ENCODE measurements around the gene SEZ6. TPM values are rescaled to one million over a fixed set of nuclear protein-coding genes. Genes with fewer than 3 reads are reported as not detected.
A peak's percentile ranks its signal among the peaks of the same experiment; 100 is the strongest.

SEZ6 gene
- total and polyA plus RNA-seq, 4 donors: 0.07 to 0.54 (median 0.18) TPM; not detected in 1

DNA sequence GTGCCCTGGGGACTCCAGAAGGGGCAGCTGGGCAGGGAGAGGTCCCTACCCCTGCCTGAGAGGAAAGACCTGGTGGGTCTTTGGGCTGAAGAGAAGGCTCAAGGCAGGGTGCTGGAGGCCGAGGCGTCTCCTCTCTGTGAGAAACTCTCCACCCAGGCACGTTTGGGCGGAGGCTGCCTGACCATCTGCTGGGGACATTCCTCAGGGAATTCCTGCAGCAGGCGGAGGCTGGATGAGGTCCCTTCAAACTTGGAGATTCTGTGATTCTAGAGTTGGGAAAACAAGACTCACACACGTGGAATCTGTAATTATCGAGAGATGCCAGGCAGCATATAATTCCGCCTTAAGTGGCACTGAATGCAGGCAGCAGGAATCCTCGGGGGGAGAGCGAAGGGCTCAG is 33.4 kb downstream of the SEZ6 start:
- TF ChIP-seq, protein P1, sequence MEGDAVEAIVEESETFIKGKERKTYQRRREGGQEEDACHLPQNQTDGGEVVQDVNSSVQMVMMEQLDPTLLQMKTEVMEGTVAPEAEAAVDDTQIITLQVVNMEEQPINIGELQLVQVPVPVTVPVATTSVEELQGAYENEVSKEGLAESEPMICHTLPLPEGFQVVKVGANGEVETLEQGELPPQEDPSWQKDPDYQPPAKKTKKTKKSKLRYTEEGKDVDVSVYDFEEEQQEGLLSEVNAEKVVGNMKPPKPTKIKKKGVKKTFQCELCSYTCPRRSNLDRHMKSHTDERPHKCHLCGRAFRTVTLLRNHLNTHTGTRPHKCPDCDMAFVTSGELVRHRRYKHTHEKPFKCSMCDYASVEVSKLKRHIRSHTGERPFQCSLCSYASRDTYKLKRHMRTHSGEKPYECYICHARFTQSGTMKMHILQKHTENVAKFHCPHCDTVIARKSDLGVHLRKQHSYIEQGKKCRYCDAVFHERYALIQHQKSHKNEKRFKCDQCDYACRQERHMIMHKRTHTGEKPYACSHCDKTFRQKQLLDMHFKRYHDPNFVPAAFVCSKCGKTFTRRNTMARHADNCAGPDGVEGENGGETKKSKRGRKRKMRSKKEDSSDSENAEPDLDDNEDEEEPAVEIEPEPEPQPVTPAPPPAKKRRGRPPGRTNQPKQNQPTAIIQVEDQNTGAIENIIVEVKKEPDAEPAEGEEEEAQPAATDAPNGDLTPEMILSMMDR (IDR thresholded peaks at IDR 0.05; ENCODE audit: control extremely low read depth, extremely low read depth): no peak
- Histone ChIP-seq H3K27ac (ENCODE audit: low read depth in 1 of 2, low read length in 1 of 2) (no peak overlapping the region), H3K4me3 (no peak overlapping the region), H3K9ac (ENCODE audit: insufficient read depth in 1 of 2, low read length in 2 of 2) (no peak overlapping the region), H3K4me1 (ENCODE audit: control insufficient read depth in 5 of 5, insufficient read depth in 5 of 5, low read length in 5 of 5) (peaks cover 0 to 23% (median 8%) of the 10 kb centered on the region in 5 donors), H3K36me3 (ENCODE audit: control insufficient read depth in 4 of 4, insufficient read depth in 4 of 4, low read length in 4 of 4) (no peaks in the 10 kb centered on the region), H3K9me3 (ENCODE audit: control insufficient read depth in 4 of 4, insufficient read depth in 3 of 4, low read length in 3 of 4) (no peaks in the 10 kb centered on the region), H3K27me3 (ENCODE audit: control insufficient read depth in 3 of 3, insufficient read depth in 3 of 3, low read length in 2 of 3) (no peaks in the 10 kb centered on the region)
- DNase-seq (no peak), ATAC-seq (ENCODE audit: insufficient read depth, low FRiP score) (no peak)
- WGBS, 2 donors: 70 to 78% methylated on average over 10 of the region's 10 CpGs

GRCh38 chr17:28970879-28971278 is 35.0 kb downstream of the SEZ6 start:
- TF ChIP-seq, protein P1 (IDR thresholded peaks at IDR 0.05; ENCODE audit: control extremely low read depth, extremely low read depth): no peak
- no peak overlapping the region for H3K4me3 ChIP-seq
- peaks cover 0 to 23% (median 8%) of the 10 kb centered on the region in 5 donors for H3K4me1 ChIP-seq (ENCODE audit: control insufficient read depth in 5 of 5, insufficient read depth in 5 of 5, low read length in 5 of 5)
- H3K27me3 ChIP-seq (ENCODE audit: control insufficient read depth in 3 of 3, insufficient read depth in 3 of 3, low read length in 2 of 3): no peaks in the 10 kb centered on the region
- DNase-seq (peak in 1 of 3 donors; percentile 36), ATAC-seq (ENCODE audit: insufficient read depth, low FRiP score) (no peak)
- no peaks in the 10 kb centered on the region for H3K9me3 ChIP-seq (ENCODE audit: control insufficient read depth in 4 of 4, insufficient read depth in 3 of 4, low read length in 3 of 4)
- 59 to 79% methylated on average over 6 of the region's 6 CpGs for WGBS, 2 donors
- no peak overlapping the region for H3K9ac ChIP-seq (ENCODE audit: insufficient read depth in 1 of 2, low read length in 2 of 2)
- H3K36me3 ChIP-seq (ENCODE audit: control insufficient read depth in 4 of 4, insufficient read depth in 4 of 4, low read length in 4 of 4): no peaks in the 10 kb centered on the region
- H3K27ac ChIP-seq (ENCODE audit: low read depth in 1 of 2, low read length in 1 of 2): no peak overlapping the region

GRCh38 chr17:28969706-28970393 is 36.0 kb downstream of the SEZ6 start:
- Histone ChIP-seq H3K4me1 (ENCODE audit: control insufficient read depth in 5 of 5, insufficient read depth in 5 of 5, low read length in 5 of 5) (peaks cover 0 to 23% (median 8%) of the 10 kb centered on the region in 5 donors), H3K27me3 (ENCODE audit: control insufficient read depth in 3 of 3, insufficient read depth in 3 of 3, low read length in 2 of 3) (no peaks in the 10 kb centered on the region), H3K36me3 (ENCODE audit: control insufficient read depth in 4 of 4, insufficient read depth in 4 of 4, low read length in 4 of 4) (no peaks in the 10 kb centered on the region), H3K9ac (ENCODE audit: insufficient read depth in 1 of 2, low read length in 2 of 2) (no peak overlapping the region), H3K27ac (ENCODE audit: low read depth in 1 of 2, low read length in 1 of 2) (no peak overlapping the region), H3K4me3 (no peak overlapping the region), H3K9me3 (ENCODE audit: control insufficient read depth in 4 of 4, insufficient read depth in 3 of 4, low read length in 3 of 4) (no peaks in the 10 kb centered on the region)
- TF ChIP-seq, protein P1 (IDR thresholded peaks at IDR 0.05; ENCODE audit: control extremely low read depth, extremely low read depth): no peak
- no peak for ATAC-seq (ENCODE audit: insufficient read depth, low FRiP score)
- 73 to 79% methylated on average over 12 of the region's 12 CpGs for WGBS, 2 donors
- DNase-seq: no peak

DNA sequence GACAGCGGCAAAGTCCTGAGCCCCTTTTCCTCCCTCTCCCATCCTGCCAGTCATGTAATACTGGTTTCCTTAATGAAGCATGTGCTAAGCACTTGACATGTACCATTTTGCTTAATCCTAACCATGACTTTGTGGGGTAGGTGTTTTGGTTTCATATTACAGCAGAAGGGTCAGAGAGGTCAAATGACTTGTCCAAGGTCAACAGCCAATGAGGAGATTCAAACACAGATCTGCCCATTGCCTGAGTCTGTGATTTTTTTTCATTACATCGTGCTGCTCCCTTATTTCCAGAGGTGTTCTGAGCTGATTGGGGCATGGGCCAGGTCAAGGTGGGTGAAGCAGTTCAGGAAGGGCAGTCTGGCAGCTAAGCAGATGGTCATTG is 36.9 kb downstream of the SEZ6 start:
- DNase-seq: no peak
- Histone ChIP-seq H3K4me3 (no peak overlapping the region), H3K27ac (ENCODE audit: low read depth in 1 of 2, low read length in 1 of 2) (no peak overlapping the region), H3K4me1 (ENCODE audit: control insufficient read depth in 5 of 5, insufficient read depth in 5 of 5, low read length in 5 of 5) (peaks cover 0 to 22% (median 8%) of the 10 kb centered on the region in 5 donors), H3K27me3 (ENCODE audit: control insufficient read depth in 3 of 3, insufficient read depth in 3 of 3, low read length in 2 of 3) (no peaks in the 10 kb centered on the region), H3K9ac (ENCODE audit: insufficient read depth in 1 of 2, low read length in 2 of 2) (no peak overlapping the region), H3K9me3 (ENCODE audit: control insufficient read depth in 4 of 4, insufficient read depth in 3 of 4, low read length in 3 of 4) (no peaks in the 10 kb centered on the region), H3K36me3 (ENCODE audit: control insufficient read depth in 4 of 4, insufficient read depth in 4 of 4, low read length in 4 of 4) (no peaks in the 10 kb centered on the region)
- WGBS, 2 donors: 73 to 85% methylated on average over 2 of the region's 2 CpGs
- ATAC-seq (ENCODE audit: insufficient read depth, low FRiP score): no peak
- TF ChIP-seq, protein P1 (IDR thresholded peaks at IDR 0.05; ENCODE audit: control extremely low read depth, extremely low read depth): no peak

All from lung (tissue), 12 donors.